Astrocyte of the hippocampus (primary cell): Measurements from ENCODE around the gene MICAL3.
A peak's percentile ranks its signal among the peaks of the same experiment; 100 is the strongest.
"Not testable (repeated sequence)": the region's sequence is repeated elsewhere in the genome, so short reads cannot be mapped to it uniquely, and the experiment has no call there.

Experiments
- DNase-seq: peaks from one replicate; pipeline ENCODE4 v3.0.0; 2011; ENCODE audit warnings: low read depth, low spot score

The MICAL3 gene, protein sequence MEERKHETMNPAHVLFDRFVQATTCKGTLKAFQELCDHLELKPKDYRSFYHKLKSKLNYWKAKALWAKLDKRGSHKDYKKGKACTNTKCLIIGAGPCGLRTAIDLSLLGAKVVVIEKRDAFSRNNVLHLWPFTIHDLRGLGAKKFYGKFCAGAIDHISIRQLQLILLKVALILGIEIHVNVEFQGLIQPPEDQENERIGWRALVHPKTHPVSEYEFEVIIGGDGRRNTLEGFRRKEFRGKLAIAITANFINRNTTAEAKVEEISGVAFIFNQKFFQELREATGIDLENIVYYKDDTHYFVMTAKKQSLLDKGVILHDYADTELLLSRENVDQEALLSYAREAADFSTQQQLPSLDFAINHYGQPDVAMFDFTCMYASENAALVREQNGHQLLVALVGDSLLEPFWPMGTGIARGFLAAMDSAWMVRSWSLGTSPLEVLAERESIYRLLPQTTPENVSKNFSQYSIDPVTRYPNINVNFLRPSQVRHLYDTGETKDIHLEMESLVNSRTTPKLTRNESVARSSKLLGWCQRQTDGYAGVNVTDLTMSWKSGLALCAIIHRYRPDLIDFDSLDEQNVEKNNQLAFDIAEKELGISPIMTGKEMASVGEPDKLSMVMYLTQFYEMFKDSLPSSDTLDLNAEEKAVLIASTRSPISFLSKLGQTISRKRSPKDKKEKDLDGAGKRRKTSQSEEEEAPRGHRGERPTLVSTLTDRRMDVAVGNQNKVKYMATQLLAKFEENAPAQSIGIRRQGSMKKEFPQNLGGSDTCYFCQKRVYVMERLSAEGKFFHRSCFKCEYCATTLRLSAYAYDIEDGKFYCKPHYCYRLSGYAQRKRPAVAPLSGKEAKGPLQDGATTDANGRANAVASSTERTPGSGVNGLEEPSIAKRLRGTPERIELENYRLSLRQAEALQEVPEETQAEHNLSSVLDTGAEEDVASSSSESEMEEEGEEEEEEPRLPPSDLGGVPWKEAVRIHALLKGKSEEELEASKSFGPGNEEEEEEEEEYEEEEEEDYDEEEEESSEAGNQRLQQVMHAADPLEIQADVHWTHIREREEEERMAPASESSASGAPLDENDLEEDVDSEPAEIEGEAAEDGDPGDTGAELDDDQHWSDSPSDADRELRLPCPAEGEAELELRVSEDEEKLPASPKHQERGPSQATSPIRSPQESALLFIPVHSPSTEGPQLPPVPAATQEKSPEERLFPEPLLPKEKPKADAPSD (N-terminal part only)

GRCh38 chr22:18024276-18024939 is at the start of gene MICAL3:
MICAL3 (minus strand) TSS chr22:18024561; CDS start chr22:17906812, 117,749 bp downstream.
- peak; percentile 90 for DNase-seq

DNA sequence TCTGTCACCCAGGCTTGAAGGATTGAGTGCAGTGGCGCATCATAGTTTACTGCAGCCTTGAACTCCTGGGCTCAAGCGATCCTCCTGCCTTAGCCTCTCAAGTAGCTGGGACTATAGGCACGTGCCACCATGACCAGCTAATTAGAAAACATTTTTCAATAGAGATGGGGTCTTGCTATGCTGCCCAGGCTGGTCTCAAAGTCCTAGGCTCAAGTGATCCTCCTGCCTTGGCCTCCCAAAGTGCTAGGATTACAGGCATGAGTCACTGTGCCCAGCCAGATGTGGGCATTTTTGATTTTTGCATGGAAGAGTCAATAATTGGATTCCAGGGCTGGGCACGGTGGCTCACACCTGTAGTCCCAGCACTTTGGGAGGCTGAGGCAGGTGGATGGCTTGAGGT is 49.6 kb upstream of the MICAL3 start:
- not testable (repeated sequence) for DNase-seq

- DNase-seq = no peak
These were observed 49.1 kb upstream of the MICAL3 start for GRCh38 chr22:18073467-18073866.

DNA sequence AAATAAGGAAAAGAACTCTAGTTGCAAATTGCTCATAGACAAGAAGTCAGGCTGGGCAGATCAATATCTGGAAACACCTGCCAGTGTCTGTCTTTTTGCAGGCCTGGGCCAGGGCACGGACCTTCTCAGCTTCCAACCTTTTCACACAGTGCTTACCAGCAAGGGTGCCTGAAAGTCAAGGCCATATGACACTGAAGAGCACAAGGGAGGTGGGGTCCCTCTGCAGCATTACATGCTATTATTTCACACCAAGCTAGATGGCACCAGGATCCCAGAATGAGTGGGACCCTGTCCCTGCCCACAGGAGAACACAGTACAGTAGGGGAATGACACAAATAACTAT is 47.6 kb upstream of the MICAL3 start:
- no peak for DNase-seq

DNA sequence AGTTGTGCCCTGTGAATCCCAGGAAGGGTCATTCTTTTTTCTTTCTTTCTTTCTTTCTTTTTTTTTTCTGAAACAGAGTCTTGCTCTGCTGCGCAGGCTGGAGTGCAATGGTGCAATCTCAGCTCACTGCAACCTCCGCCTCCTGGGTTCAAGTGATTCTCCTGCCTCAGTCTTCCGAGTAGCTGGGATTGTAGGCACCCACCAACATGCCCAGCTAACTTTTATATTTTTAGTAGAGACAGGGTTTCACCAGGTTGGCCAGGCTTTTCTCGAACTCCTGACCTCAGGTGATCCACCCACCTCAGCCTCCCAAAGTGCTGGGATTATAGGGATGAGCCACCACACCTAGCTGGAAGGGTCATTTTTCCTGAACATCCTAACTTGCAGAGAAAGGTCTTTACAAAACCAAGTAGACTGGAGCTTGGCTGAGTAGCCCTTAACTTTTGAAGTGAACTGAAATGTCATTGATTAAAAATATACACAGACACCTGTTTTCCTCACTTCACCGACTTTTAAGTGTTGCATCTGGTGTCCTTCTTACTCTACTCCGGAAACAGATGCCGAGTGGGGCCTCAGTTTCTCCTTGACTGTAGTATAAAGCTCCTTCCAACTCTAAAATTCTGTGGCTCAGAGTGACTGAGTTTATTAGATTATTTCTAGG is 47.1 kb upstream of the MICAL3 start:
- not testable (repeated sequence) for DNase-seq

DNA sequence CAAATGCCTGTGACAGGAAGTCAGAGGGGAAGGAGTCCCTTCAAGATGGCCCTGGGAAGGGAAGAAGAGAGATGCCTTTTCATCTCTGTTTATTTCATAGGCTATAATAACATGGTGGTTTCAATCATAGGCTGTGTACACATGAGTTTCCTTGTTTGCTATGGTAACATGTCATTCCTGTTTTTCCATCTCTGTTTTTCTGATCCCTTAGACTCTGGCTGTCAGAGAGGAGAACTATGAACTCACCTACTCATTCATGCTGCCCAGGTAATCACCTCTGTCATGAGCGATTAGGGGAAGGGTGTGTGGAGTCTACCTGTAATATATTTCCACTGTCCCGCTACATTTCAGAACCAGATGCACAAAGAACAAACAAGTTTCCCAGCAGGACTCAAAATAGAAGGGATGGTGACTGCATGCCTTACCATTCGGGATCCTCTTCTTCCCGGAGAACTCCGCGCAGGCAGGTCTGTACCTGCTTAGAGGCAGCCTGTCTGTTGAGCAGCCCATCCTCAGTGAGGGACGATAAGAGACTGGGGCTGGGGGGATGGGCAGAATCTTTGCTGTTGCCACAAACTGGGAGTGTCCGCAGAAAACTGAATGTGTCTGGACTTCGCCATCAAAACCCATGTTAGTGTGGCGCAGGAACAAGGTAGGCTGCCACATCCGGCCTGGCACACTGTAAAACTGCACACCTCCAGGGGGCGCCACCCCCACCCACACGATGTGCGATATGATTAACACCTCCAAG is 46.4 kb upstream of the MICAL3 start:
- DNase-seq = no peak

GRCh38 chr22:18070041-18070440 is 45.7 kb upstream of the MICAL3 start:
- DNase-seq = no peak

- DNase-seq = no peak
These were observed 44.7 kb upstream of the MICAL3 start for GRCh38 chr22:18069041-18069440.

GRCh38 chr22:18068381-18068988 is 44.1 kb upstream of the MICAL3 start:
- DNase-seq = peak; percentile 67

GRCh38 chr22:18067548-18068341 is 43.4 kb upstream of the MICAL3 start:
- peak; percentile 56 for DNase-seq

DNA sequence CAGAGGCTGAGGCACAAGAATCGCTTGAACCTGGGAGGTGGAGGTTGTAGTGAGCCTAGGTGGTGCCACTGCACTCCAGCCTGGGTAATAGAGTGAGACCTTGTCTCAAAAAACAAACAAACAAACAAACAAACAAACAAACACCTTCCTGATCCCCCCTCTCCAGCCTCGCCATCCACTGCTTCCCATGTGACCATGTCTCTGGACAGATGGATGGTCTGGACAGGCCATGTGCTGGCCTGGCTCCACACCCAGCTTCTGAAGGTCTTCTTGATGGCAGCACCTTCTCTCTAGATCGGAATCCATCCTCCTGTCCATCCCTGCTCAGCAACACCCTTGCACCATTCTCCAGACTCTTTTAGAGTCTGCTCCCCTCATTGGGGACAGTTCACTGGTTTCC is 42.8 kb upstream of the MICAL3 start:
- DNase-seq = no peak

DNA sequence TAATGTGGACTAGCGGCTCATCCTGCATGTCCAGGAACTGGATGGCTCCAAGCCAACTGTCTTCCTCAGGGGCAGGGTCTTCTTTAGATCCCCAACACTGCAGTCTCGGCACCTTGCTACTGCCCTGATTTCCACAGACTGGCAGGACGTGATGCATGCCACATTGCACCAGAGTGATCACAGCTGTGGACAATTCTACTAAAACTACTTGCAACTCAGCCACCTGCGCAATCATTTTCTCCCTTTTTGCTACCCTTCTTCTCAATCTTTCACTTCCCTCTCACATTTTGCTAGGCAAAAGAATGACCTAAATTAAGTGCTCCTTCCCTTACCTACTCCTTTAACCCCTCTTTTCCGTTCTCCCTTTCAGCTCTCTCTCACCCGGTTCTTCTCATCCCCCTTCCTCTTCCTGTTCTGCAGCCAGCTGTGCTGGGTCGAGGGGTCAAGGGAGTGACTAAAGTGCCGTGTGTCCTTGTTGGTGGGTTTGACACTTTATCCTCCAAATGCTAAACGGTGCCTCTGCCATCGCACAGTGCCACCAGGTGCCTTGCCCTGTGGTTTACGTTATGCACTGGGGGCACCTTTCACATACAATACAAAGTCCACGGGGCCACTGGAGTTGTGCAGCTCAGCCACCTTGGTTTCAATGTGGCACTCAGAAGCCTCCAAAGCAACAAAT is 42.0 kb upstream of the MICAL3 start:
- no peak for DNase-seq

DNA sequence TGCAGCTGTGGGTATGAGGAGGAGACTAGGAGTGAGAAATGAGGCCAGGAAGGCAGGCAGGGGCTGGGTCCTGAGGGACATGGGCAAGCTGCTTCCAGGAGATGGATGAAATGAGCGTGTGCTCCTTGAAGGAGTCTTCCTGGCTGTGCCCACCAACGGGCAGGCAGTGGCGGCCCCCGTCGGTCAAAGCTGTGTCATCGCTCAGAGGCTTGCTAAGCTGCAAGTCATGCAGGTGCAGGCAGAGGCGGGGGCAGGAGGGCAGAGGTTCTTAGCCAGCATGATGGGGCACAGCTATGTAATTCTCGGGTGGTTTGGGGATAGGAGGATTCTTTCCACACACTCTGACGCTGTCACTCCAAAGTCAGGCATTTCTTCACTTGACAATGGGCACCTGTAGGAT is 40.9 kb upstream of the MICAL3 start:
- DNase-seq = no peak

- DNase-seq = no peak
These were observed 40.3 kb upstream of the MICAL3 start for GRCh38 chr22:18064636-18065035.

GRCh38 chr22:18063715-18064114 is 39.4 kb upstream of the MICAL3 start:
- DNase-seq = not testable (repeated sequence)

GRCh38 chr22:18063306-18063705 is 38.9 kb upstream of the MICAL3 start:
- DNase-seq = no peak

- no peak for DNase-seq
These were observed 38.1 kb upstream of the MICAL3 start for GRCh38 chr22:18062421-18062820.
